Fibroblast of mammary gland (primary cell): ENCODE measurements around the gene IL18R1.
"Not testable (repeated sequence)": the region's sequence is repeated elsewhere in the genome, so short reads cannot be mapped to it uniquely, and the experiment has no call there.

Source experiments
- DNase-seq: peaks from one replicate; pipeline ENCODE4 v3.0.0-alpha.2; 2010; ENCODE audit warnings: low read depth
- H3K4me3 ChIP-seq: 2 replicates; pipeline ENCODE4 v1.5.1; 2011; ENCODE audit warnings: low read depth, mild to moderate bottlenecking, low read length, moderate library complexity; ENCODE audit not compliant: control insufficient read depth
- TF ChIP-seq, protein P1 (sequence below): conservative IDR thresholded peaks from 2 replicates; pipeline ENCODE4 v1.5.1; 2011; ENCODE audit warnings: low read depth, low read length, inconsistent platforms; ENCODE audit not compliant: control insufficient read depth, insufficient read depth

The IL18R1 gene

DNA sequence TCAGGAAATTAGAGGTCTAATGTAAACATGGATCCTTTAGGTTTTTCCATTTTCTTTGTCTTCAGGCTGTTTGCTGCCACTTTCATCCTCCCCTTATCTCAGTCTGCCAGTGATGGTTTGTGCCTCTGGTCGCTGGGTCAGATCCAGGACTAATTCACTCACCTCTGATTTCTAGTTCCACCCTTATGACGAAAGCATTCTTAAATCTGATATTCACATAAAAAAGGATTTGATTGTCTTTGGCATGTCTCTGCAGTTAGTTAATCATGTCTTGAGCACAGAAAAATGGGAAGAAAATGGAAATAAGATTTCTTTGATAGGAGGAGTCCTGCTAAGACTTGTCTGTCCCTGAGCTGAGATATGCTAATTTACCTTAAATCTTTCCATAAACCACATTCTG is 39.7 kb upstream of the IL18R1 start:
- H3K4me3 ChIP-seq: no peak overlapping the region
- TF ChIP-seq, protein P1, sequence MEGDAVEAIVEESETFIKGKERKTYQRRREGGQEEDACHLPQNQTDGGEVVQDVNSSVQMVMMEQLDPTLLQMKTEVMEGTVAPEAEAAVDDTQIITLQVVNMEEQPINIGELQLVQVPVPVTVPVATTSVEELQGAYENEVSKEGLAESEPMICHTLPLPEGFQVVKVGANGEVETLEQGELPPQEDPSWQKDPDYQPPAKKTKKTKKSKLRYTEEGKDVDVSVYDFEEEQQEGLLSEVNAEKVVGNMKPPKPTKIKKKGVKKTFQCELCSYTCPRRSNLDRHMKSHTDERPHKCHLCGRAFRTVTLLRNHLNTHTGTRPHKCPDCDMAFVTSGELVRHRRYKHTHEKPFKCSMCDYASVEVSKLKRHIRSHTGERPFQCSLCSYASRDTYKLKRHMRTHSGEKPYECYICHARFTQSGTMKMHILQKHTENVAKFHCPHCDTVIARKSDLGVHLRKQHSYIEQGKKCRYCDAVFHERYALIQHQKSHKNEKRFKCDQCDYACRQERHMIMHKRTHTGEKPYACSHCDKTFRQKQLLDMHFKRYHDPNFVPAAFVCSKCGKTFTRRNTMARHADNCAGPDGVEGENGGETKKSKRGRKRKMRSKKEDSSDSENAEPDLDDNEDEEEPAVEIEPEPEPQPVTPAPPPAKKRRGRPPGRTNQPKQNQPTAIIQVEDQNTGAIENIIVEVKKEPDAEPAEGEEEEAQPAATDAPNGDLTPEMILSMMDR: no peak
- DNase-seq: no peak

DNA sequence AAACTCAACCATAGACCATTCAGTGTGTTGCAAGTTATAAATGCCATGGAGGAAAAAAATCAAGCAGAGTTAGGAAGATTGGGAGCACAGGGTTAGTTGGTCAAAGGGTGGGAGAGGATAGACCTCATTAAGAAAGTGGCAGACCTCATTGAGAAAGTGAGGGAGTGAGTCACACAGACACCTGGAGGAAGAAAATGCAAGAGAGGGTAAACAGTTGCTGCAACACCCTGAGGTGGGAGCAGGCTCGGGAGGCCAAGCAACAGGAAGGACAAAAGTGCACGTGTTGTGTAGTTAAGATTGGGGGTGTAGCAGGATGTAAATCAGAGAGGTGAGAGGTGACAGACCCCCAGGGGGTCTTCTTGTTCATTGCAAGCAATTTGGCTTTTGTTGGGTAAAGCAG is 37.9 kb upstream of the IL18R1 start:
- DNase-seq: no peak
- no peak overlapping the region for H3K4me3 ChIP-seq
- TF ChIP-seq, protein P1: no peak

DNA sequence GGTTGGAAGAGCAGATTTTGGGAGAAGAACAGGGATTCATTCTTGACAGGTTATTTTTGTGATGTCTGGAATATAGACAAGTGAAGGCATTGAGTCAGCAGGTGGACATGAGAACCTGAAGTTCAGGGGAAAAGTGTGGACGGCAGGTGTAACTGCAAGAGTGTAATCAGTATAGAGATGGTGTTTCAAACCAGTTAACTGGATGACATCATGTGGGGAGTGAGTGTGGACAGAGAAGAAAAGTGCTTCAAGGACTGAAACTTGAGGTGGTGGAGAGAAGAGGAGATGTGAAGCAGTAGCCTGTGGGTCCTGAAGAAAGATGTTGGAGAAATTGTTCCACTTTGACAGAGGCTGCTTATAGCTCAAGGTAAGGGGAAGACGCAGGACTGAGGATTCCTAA is 37.2 kb upstream of the IL18R1 start:
- H3K4me3 ChIP-seq: no peak overlapping the region
- TF ChIP-seq, protein P1: no peak
- DNase-seq: no peak

DNA sequence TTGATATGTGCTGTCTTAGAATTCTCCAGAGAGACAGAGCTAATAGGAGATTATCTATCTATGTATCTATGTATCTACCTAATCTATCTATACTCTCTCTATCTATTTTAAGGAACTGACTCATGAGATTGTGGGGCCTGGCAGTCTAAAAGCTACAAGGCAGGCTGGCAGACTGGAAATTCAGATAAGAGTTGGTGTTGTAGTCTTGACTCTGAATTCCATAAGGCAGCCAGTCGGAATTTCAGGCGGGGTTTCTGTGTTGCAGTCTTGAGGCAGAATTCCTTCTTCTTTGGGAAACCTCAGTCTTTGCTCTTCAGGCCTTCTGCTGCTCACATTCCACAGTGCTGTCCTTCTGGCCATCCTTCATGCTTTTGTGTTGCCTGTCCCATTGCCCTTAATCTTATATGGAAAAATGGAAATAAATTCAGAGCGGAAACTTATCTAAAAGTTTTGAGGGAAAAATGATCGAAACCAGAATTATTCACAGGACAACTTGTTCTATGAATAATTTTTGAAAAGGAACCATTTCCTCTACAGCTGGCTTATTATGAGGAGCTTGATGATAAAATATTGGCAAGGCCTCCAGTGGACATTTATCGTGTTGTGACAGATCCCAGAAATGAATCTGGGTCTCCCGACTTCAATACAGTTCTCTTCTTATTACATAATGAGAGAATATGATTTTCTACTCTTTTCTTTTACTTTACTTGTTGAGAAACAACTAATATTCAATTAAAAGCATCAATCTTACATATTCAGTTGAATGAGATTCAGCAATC is 33.5 kb upstream of the IL18R1 start:
- TF ChIP-seq, protein P1: no peak
- H3K4me3 ChIP-seq: no peak overlapping the region
- no peak for DNase-seq

DNA sequence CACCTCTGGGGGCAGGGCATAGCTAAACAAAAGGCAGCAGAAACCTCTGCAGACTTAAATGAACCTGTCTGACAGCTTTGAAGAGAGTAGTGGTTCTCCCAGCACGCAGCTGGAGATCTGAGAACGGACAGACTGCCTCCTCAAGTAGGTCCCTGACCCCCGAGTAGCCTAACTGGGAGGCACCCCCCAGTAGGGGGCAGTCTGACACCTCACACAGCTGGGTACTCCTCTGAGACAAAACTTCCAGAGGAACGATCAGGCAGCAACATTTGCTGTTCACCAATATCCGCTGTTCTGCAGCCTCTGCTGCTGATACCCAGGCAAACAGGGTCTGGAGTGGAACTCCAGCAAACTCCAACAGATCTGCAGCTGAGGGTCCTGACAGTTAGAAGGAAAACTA is 30.7 kb upstream of the IL18R1 start:
- DNase-seq: not testable (repeated sequence)

DNA sequence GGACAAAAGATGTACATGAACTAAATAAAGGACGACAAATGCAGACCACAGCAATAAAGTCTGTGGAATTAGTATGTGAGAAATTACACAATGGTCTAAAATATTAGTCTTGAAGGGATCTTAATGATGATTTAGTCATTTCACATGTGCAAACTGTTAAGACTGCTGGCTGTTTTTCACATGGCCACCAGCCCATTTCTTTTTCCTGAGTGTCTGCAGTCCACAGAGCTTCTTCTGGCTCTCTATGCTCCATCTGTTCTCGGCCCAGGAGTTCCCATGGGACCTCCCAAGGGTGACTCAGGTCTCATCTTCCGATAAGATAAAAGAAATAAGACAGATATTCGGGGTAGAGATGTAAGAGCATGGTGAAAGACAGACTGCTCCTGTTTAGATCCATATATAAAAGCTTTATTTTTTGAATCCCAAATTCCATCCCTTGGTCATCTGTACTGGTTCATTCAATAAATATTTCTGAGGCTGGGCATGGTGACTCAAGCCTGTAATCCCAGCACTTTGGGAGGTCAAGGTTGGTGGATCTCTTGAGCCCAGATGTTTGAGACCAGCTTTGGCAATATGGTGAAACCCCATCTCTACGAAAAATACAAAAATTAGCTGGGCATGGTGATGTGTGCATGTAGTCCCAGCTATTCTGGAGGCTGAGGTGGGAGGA is 24.1 kb upstream of the IL18R1 start:
- TF ChIP-seq, protein P1: no peak
- DNase-seq: peak; percentile 84
- no peak overlapping the region for H3K4me3 ChIP-seq

More for the DNA sequence above, 30.7 kb upstream of the IL18R1 start:
- H3K4me3 ChIP-seq: not testable (repeated sequence)

DNA sequence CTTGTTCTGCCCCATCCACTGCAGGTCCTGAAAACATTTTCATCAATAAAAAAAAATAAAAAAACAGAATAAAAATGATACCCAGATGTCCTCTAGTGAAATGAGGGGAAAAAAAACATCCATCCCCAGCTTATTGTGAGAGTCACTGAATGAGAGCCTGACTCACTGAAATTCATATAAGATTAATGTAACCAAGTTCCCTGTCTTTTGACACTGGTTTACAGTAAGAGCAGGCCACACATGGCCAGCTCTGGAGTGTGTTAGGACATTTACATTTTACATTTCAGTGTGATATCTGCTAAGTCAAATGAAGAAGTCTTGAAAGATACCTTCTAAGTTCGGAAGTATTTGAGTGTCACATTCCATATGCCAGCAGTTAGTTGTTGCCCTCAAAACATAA is 21.1 kb upstream of the IL18R1 start:
- DNase-seq: peak; percentile 42
- no peak overlapping the region for H3K4me3 ChIP-seq
- TF ChIP-seq, protein P1: no peak
